Hepatocyte (in vitro differentiated cells): Measurements from ENCODE around the gene ADH6. TPM values are rescaled to one million over a fixed set of nuclear protein-coding genes. Genes with fewer than 3 reads are reported as not detected.
"Not testable (repeated sequence)": the region's sequence is repeated elsewhere in the genome, so short reads cannot be mapped to it uniquely, and the experiment has no call there.

Source experiments
- DNase-seq: peaks from one replicate; pipeline ENCODE4 v3.0.0-alpha.2; 2016; ENCODE audit warnings: low spot score
- H2AFZ ChIP-seq: fragments of 200-600 bp; sonication (generic); 2 replicates; pipeline ENCODE4 v1.6.0; 2016; ENCODE audit warnings: antibody characterized with exemption, mild to moderate bottlenecking
- H3K27ac ChIP-seq: fragments of 200-600 bp; sonication (generic); 2 replicates; pipeline ENCODE4 v1.5.1; 2016; ENCODE audit warnings: mild to moderate bottlenecking
- H3K27me3 ChIP-seq: fragments of 200-600 bp; sonication (generic); 2 replicates; pipeline ENCODE4 v1.6.1; 2016
- H3K36me3 ChIP-seq: fragments of 200-600 bp; sonication (generic); replicated peaks from 2 replicates; pipeline ENCODE4 v1.5.1; 2016; ENCODE audit warnings: low read depth; ENCODE audit not compliant: insufficient read depth
- H3K4me1 ChIP-seq: fragments of 200-600 bp; sonication (generic); 2 replicates; pipeline ENCODE4 v1.5.1; 2016; ENCODE audit warnings: mild to moderate bottlenecking, moderate library complexity; ENCODE audit not compliant: insufficient read depth
- H3K4me2 ChIP-seq: fragments of 200-600 bp; sonication (generic); 2 replicates; pipeline ENCODE4 v1.6.0; 2016
- H3K4me3 ChIP-seq: fragments of 200-600 bp; sonication (generic); 2 replicates; pipeline ENCODE4 v1.5.1; 2016; ENCODE audit warnings: mild to moderate bottlenecking
- H3K79me2 ChIP-seq: fragments of 200-600 bp; sonication (generic); 2 replicates; pipeline ENCODE4 v1.6.0; 2017; ENCODE audit warnings: mild to moderate bottlenecking
- H3K9me2 ChIP-seq: fragments of 200-600 bp; sonication (generic); replicated peaks from 2 replicates; pipeline ENCODE4 v1.6.0; 2017; ENCODE audit warnings: mild to moderate bottlenecking; ENCODE audit not compliant: insufficient read depth
- H3K9me3 ChIP-seq: fragments of 200-600 bp; sonication (generic); 2 replicates; pipeline ENCODE4 v1.5.1; 2016; ENCODE audit warnings: low read depth, mild to moderate bottlenecking
- H4K20me1 ChIP-seq: fragments of 200-600 bp; sonication (generic); 2 replicates; pipeline ENCODE4 v1.6.0; 2016; ENCODE audit warnings: mild to moderate bottlenecking; ENCODE audit not compliant: insufficient read depth, poor library complexity, severe bottlenecking
- EZH2 ChIP-seq: fragments of 200-600 bp; sonication (generic); IDR thresholded peaks from 2 replicates; pipeline ENCODE4 v1.6.1; 2016; ENCODE audit warnings: antibody characterized with exemption, mild to moderate bottlenecking, borderline replicate concordance
- EZH2phosphoT487 ChIP-seq: fragments of 200-600 bp; sonication (generic); IDR thresholded peaks from one replicate; pipeline ENCODE4 v1.6.1; 2018; ENCODE audit warnings: antibody characterized with exemption, mild to moderate bottlenecking, low read depth, moderate library complexity; ENCODE audit not compliant: unreplicated experiment, severe bottlenecking
- WGBS: methylation state at CpG from one replicate; pipeline ENCODE4 v1.1.6; 2016; ENCODE audit warnings: low lambda C conversion rate; ENCODE audit errors: missing lambda C conversion rate; 5-methylcytosine and 5-hydroxymethylcytosine counted together
- polyA plus RNA-seq: library from polyadenylated mRNA; unstranded; fragments of >200 nt; fragmentation: Nextera tagmentation; extraction: Ambion mirVana; gene quantifications from 2 replicates; pipeline ENCODE4 v1.2.1, GENCODE V29; 2016
- total RNA-seq: library from RNA; depleted of rRNA; stranded (reverse); fragments of >200 nt; gene quantifications from 2 replicates; pipeline ENCODE4 v1.2.3, GENCODE V29; 2014
- TF ChIP-seq, protein P1 (sequence below): fragments of 200-600 bp; sonication (generic); IDR thresholded peaks from 2 replicates; pipeline ENCODE4 v1.5.1; 2016; ENCODE audit warnings: antibody characterized with exemption, mild to moderate bottlenecking; ENCODE audit not compliant: poor library complexity

Gene ADH6
- total and polyA plus RNA-seq, 2 experiments from 2014 or later, result 16.0 to 23.6 TPM

DNA sequence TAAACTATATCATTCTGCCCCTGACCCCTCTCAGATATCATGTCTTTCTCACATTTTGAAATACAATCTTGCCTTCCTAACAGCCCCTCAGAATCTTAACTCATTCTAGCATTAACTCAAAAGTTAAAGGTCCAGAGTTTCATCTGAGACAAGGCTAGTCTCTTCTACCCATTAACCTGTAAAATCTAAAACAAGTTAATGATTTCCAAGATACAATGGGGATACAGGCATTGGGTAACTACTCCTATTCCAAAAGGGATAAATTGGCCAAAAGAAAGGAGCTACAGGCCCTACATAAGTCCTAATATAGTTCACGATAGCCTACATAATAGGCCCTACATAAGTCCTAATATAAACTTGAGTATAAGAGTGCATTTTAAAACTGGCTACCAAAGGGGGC, 18.9 kb downstream of the ADH6 start:
- TF ChIP-seq EZH2phosphoT487 (no peak), EZH2 (no peak)
- TF ChIP-seq, protein P1, sequence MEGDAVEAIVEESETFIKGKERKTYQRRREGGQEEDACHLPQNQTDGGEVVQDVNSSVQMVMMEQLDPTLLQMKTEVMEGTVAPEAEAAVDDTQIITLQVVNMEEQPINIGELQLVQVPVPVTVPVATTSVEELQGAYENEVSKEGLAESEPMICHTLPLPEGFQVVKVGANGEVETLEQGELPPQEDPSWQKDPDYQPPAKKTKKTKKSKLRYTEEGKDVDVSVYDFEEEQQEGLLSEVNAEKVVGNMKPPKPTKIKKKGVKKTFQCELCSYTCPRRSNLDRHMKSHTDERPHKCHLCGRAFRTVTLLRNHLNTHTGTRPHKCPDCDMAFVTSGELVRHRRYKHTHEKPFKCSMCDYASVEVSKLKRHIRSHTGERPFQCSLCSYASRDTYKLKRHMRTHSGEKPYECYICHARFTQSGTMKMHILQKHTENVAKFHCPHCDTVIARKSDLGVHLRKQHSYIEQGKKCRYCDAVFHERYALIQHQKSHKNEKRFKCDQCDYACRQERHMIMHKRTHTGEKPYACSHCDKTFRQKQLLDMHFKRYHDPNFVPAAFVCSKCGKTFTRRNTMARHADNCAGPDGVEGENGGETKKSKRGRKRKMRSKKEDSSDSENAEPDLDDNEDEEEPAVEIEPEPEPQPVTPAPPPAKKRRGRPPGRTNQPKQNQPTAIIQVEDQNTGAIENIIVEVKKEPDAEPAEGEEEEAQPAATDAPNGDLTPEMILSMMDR, result no peak
- H3K4me3 ChIP-seq, result no peak overlapping the region
- H3K27ac ChIP-seq, result no peak overlapping the region
- H3K4me2 ChIP-seq, result no peak overlapping the region
- H3K27me3 ChIP-seq, result no peaks in the 10 kb centered on the region
- 100% methylated on average over 1 of the region's 1 CpG for WGBS
- no peaks in the 10 kb centered on the region for H3K9me2 ChIP-seq
- no peaks in the 10 kb centered on the region for H3K36me3 ChIP-seq
- H4K20me1 ChIP-seq, result no peaks in the 10 kb centered on the region
- H3K79me2 ChIP-seq, result no peaks in the 10 kb centered on the region
- peaks cover 14% of the 10 kb centered on the region for H3K4me1 ChIP-seq
- no peaks in the 10 kb centered on the region for H3K9me3 ChIP-seq
- DNase-seq, result no peak
- no peak overlapping the region for H2AFZ ChIP-seq

DNA sequence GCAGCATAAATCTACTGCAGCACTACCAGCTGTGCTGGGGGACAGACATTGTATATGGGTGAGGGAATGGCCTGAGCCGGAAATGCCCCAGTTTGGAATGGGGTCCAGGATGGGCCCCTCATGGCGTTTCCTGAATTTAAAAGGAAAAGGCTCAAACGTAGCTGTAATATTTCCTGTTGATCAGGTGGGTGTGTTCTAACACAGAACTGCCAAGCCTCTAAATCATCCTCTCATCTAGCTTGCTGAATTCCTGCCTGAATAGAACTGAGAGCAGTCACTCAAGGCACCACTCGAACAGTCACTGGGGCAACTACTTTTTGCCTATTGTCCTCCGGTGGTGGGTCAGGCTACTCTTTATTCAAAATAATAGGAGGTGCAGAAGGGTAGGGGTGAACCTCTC, 28.7 kb downstream of the ADH6 start:
- H3K9me3 ChIP-seq, result no peaks in the 10 kb centered on the region
- no peaks in the 10 kb centered on the region for H3K27me3 ChIP-seq
- H3K4me3 ChIP-seq, result no peak overlapping the region
- no peaks in the 10 kb centered on the region for H4K20me1 ChIP-seq
- no peak overlapping the region for H2AFZ ChIP-seq
- no peak for DNase-seq
- no peak overlapping the region for H3K27ac ChIP-seq
- no peaks in the 10 kb centered on the region for H3K4me1 ChIP-seq
- H3K4me2 ChIP-seq, result no peak overlapping the region
- H3K36me3 ChIP-seq, result no peaks in the 10 kb centered on the region
- 79% methylated on average over 5 of the region's 5 CpGs for WGBS
- H3K79me2 ChIP-seq, result no peaks in the 10 kb centered on the region
- TF ChIP-seq EZH2, result no peak
- H3K9me2 ChIP-seq, result no peaks in the 10 kb centered on the region

DNA sequence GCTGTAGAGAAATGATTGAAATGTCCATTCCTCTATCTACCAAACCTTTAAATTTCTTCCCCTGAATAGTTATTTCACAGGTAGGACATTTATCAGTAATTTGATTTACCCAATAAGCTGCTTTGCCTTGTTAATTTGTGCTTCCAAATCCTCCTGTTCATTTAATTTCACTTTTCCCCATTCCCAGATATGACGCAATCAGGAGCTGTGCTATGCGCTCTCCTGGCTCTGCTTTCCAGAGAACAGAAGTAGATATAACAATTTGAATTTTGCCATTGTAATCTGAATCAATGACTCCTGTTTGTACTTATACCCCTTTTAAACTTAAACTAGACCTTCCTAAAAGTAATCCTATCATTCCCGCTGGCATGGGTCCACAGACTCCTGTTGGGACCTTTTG, 29.1 kb downstream of the ADH6 start:
- not testable (repeated sequence) for H4K20me1 ChIP-seq, H3K4me2 ChIP-seq, H3K36me3 ChIP-seq, H3K79me2 ChIP-seq, DNase-seq, H3K4me3 ChIP-seq, H3K9me2 ChIP-seq, H3K9me3 ChIP-seq, H2AFZ ChIP-seq, H3K4me1 ChIP-seq, H3K27ac ChIP-seq, H3K27me3 ChIP-seq
- WGBS, result 96% methylated on average over 3 of the region's 3 CpGs

DNA sequence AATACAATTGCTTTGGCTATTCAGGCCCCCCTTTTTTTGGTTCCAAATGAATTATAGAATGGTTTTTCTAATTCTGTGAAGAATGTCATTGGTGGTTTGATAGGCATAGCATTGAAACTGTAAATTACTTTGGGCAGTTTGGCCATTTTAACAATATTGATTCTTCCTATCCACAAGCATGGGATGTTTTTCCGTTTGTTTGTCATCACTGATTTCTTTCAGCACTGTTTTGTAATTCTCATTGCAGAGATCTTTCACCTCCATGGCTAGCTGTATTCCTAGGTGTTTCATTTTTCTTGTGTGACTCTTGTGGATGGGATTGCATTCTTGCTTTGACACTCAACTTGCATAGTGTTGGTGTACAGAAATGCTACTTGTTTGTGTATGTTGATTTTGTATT, 33.0 kb downstream of the ADH6 start:
- no peak for DNase-seq
- 90% methylated on average over 1 of the region's 1 CpG for WGBS
- Histone ChIP-seq H3K4me2 (no peak overlapping the region), H2AFZ (no peak overlapping the region), H3K79me2 (no peaks in the 10 kb centered on the region), H4K20me1 (no peaks in the 10 kb centered on the region), H3K9me3 (no peaks in the 10 kb centered on the region), H3K4me1 (no peaks in the 10 kb centered on the region), H3K4me3 (no peak overlapping the region), H3K27me3 (no peaks in the 10 kb centered on the region), H3K9me2 (no peaks in the 10 kb centered on the region), H3K27ac (no peak overlapping the region), H3K36me3 (no peaks in the 10 kb centered on the region)
- TF ChIP-seq EZH2phosphoT487, result no peak
- TF ChIP-seq, protein P1, result no peak
- no peak for TF ChIP-seq EZH2

DNA sequence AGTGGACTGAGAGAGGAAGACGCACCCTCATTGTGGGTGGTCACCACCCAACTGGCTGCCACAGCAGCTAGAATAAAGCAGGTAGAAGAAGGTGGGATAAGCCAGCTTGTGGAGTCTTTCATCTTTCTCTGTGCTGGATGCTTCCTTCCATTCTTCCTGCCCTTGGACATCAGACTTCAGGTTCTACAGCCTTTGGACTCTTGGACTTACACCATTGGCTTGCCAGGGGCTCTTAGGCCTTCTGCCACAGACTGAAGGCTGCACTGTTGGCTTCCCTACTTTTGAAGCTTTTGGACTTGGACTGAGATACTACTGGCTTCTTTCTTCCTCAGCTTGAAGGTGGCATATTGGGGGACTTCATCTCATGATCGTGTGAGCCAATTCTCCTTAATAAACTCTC, 33.5 kb downstream of the ADH6 start:
- no peaks in the 10 kb centered on the region for H3K9me2 ChIP-seq
- WGBS, result 98% methylated on average over 2 of the region's 2 CpGs
- DNase-seq, result no peak
- H4K20me1 ChIP-seq, result no peaks in the 10 kb centered on the region
- no peaks in the 10 kb centered on the region for H3K4me1 ChIP-seq
- no peak overlapping the region for H2AFZ ChIP-seq
- H3K4me3 ChIP-seq, result no peak overlapping the region
- no peak for TF ChIP-seq EZH2phosphoT487
- TF ChIP-seq EZH2, result no peak
- TF ChIP-seq, protein P1, result no peak
- no peak overlapping the region for H3K27ac ChIP-seq
- H3K27me3 ChIP-seq, result no peaks in the 10 kb centered on the region
- H3K36me3 ChIP-seq, result no peaks in the 10 kb centered on the region
- no peaks in the 10 kb centered on the region for H3K79me2 ChIP-seq
- H3K4me2 ChIP-seq, result no peak overlapping the region
- H3K9me3 ChIP-seq, result no peaks in the 10 kb centered on the region
